GM04503 (cell line): ENCODE data around the gene PTOV1.

ENCODE experiments used
- DNase-seq: peaks from one replicate; pipeline ENCODE4 v3.0.0-alpha.2; 2012; ENCODE audit warnings: low read depth

PTOV1 gene

GRCh38 chr19:49859682-49860335 is 8.8 kb downstream of the PTOV1 start:
- DNase-seq = no peak

- DNase-seq = no peak
These were observed 9.6 kb downstream of the PTOV1 start for GRCh38 chr19:49860336-49861102.

- DNase-seq = no peak
These were observed 10.1 kb downstream of the PTOV1 start for GRCh38 chr19:49861107-49861506.

- no peak for DNase-seq
These were observed 10.8 kb downstream of the PTOV1 start for GRCh38 chr19:49861541-49862378.

GRCh38 chr19:49862391-49863253 is 11.7 kb downstream of the PTOV1 start:
- no peak for DNase-seq

GRCh38 chr19:49863254-49863934 is 12.4 kb downstream of the PTOV1 start:
- DNase-seq = no peak

- no peak for DNase-seq
These were observed 13.0 kb downstream of the PTOV1 start for GRCh38 chr19:49863935-49864320.

- DNase-seq = no peak
These were observed 13.9 kb downstream of the PTOV1 start for GRCh38 chr19:49864890-49865289.

GRCh38 chr19:49866933-49867782 is 16.2 kb downstream of the PTOV1 start, which contains the start of gene PNKP:
PNKP (minus strand) TSS chr19:49867576; CDS start chr19:49867204, 372 bp downstream.
- DNase-seq = peak; percentile 59

GRCh38 chr19:49869009-49869483 is 18.1 kb downstream of the PTOV1 start:
- DNase-seq = no peak

GRCh38 chr19:49869484-49870308 is 18.7 kb downstream of the PTOV1 start:
- peak; percentile 100 for DNase-seq

GRCh38 chr19:49870309-49870901 is 19.4 kb downstream of the PTOV1 start:
- no peak for DNase-seq

GRCh38 chr19:49871349-49871985 is 20.5 kb downstream of the PTOV1 start:
- DNase-seq = no peak

GRCh38 chr19:49872245-49873128 is 21.5 kb downstream of the PTOV1 start:
- no peak for DNase-seq

GRCh38 chr19:49873129-49873521 is 22.2 kb downstream of the PTOV1 start:
- DNase-seq = no peak

GRCh38 chr19:49873834-49874233 is 22.9 kb downstream of the PTOV1 start:
- DNase-seq = no peak

- DNase-seq = no peak
These were observed 23.7 kb downstream of the PTOV1 start for GRCh38 chr19:49874503-49875157.
